Natural killer cell (primary cell): ENCODE measurements around the gene PRDM16. TPM values are rescaled to one million over a fixed set of nuclear protein-coding genes. Genes with fewer than 3 reads are reported as not detected.

ENCODE experiments used
- ATAC-seq, 3 donors: fragments of 150-1000 bp in 2 of 3; fragments of 200-7000 bp in 1 of 3; cut with Tn5 transposase; 1 replicate in 1 of 3; 2 replicates in 2 of 3; pipeline ENCODE4 v1.10.0; 2021; ENCODE audit warnings: mild to moderate bottlenecking in 2 of 3, moderate library complexity in 2 of 3
- DNase-seq, 2 donors: peaks; one replicate each; pipeline versions ENCODE4 v3.0.0 to v3.0.0-alpha.2; 2013 to 2021; ENCODE audit warnings: mixed read lengths in 1 of 2
- H3K27ac ChIP-seq: one replicate; pipeline ENCODE4 v1.5.1; 2013; ENCODE audit warnings: mild to moderate bottlenecking, low read length
- H3K27me3 ChIP-seq: one replicate; pipeline ENCODE4 v1.6.1; 2013; ENCODE audit warnings: low read length; ENCODE audit not compliant: control insufficient read depth, insufficient read depth
- H3K36me3 ChIP-seq: one replicate; pipeline ENCODE4 v1.6.1; 2013; ENCODE audit warnings: low read length; ENCODE audit not compliant: control insufficient read depth, insufficient read depth
- H3K4me1 ChIP-seq: one replicate; pipeline ENCODE4 v1.6.1; 2013; ENCODE audit warnings: low read length; ENCODE audit not compliant: control insufficient read depth, insufficient read depth
- H3K4me3 ChIP-seq: one replicate; pipeline ENCODE4 v1.5.1; 2013; ENCODE audit warnings: low read length
- H3K9me3 ChIP-seq: one replicate; pipeline ENCODE4 v1.6.1; 2013; ENCODE audit warnings: low read length; ENCODE audit not compliant: control insufficient read depth, insufficient read depth
- H3K27ac Mint-ChIP-seq, 2 donors: one replicate each; pipeline ENCODE4 v1.8.0; 2022; ENCODE audit warnings: mild to moderate bottlenecking in 2 of 2, mixed read lengths in 2 of 2, moderate library complexity in 1 of 2
- H3K27me3 Mint-ChIP-seq, 2 donors: one replicate each; pipeline ENCODE4 v1.8.0; 2022; ENCODE audit warnings: low read depth in 2 of 2, mixed read lengths in 2 of 2
- H3K36me3 Mint-ChIP-seq: one replicate; pipeline ENCODE4 v1.8.0; 2022; ENCODE audit warnings: mixed read lengths
- H3K4me1 Mint-ChIP-seq, 2 donors: one replicate each; pipeline ENCODE4 v1.8.0; 2022; ENCODE audit warnings: mixed read lengths in 2 of 2
- H3K4me3 Mint-ChIP-seq: one replicate; pipeline ENCODE4 v1.8.0; 2022; ENCODE audit warnings: mild to moderate bottlenecking, moderate library complexity, mixed read lengths
- H3K9me3 Mint-ChIP-seq, 2 donors: one replicate each; pipeline ENCODE4 v1.8.0; 2022; ENCODE audit warnings: mixed read lengths in 2 of 2
- WGBS: methylation state at CpG from one replicate; pipeline ENCODE4 v1.1.7; 2013; ENCODE audit warnings: missing lambda C conversion rate; ENCODE audit not compliant: insufficient coverage; 5-methylcytosine and 5-hydroxymethylcytosine counted together
- intact Hi-C: fragments of 100-400 bp; cut with micrococcal nuclease; formaldehyde crosslinking; loops from one replicate; pipeline ENCODE4 v1.14.2; 2022
- total RNA-seq, 4 donors: library from RNA; stranded (reverse); fragments of 120-200 nt in 1 of 4; gene quantifications; one replicate each; pipeline versions ENCODE4 v1.2.3 to v1.2.4, GENCODE V29; 2013 to 2022
- TF ChIP-seq, protein P1 (sequence below): fragments of 200-600 bp; IDR thresholded peaks from one replicate; pipeline ENCODE4 v1.8.0; 2022; ENCODE audit warnings: antibody characterized with exemption

The PRDM16 gene
- total RNA-seq, 3 donors from 2014 or later (not counting 1 experiment from before 2014, with no cell fraction given): 0.25 to 0.64 TPM; not detected in 1

DNA sequence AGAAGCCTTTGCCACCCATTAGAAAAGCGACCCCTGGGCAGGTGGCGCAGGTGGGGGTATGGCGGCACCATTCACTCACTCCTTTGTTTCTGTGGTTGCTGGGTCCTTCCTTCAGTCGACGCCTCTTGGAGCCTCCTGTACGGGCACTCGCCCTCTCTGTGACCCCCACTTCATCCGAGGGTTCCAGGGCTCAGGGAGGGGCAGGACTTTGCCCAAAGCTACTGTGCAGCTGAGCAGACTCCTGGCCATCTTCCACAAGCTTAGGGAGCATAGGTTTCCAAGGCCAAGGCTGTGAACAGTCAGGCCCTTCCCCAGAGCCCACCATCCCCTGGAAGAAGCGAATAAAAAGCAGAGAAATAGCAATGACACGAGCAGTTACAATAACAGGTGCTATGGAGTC is 194.8 kb downstream of the PRDM16 start:
- H3K27ac Mint-ChIP-seq: no peak overlapping the region
- Histone ChIP-seq H3K4me1 (no peaks in the 10 kb centered on the region), H3K27me3 (no peaks in the 10 kb centered on the region), H3K36me3 (no peaks in the 10 kb centered on the region), H3K4me3 (no peak overlapping the region), H3K27ac (no peak overlapping the region), H3K9me3 (no peaks in the 10 kb centered on the region)
- 88% methylated on average over 10 of the region's 10 CpGs for WGBS
- no peak for ATAC-seq
- peaks cover 0 to 6% of the 10 kb centered on the region in 2 donors for H3K4me1 Mint-ChIP-seq
- intact Hi-C loops: no loop called here
- no peaks in the 10 kb centered on the region for H3K27me3 Mint-ChIP-seq
- no peak for DNase-seq
- no peaks in the 10 kb centered on the region for H3K36me3 Mint-ChIP-seq
- peaks cover 4% of the 10 kb centered on the region in 2 donors for H3K9me3 Mint-ChIP-seq
- H3K4me3 Mint-ChIP-seq: no peak overlapping the region
- TF ChIP-seq, protein P1, sequence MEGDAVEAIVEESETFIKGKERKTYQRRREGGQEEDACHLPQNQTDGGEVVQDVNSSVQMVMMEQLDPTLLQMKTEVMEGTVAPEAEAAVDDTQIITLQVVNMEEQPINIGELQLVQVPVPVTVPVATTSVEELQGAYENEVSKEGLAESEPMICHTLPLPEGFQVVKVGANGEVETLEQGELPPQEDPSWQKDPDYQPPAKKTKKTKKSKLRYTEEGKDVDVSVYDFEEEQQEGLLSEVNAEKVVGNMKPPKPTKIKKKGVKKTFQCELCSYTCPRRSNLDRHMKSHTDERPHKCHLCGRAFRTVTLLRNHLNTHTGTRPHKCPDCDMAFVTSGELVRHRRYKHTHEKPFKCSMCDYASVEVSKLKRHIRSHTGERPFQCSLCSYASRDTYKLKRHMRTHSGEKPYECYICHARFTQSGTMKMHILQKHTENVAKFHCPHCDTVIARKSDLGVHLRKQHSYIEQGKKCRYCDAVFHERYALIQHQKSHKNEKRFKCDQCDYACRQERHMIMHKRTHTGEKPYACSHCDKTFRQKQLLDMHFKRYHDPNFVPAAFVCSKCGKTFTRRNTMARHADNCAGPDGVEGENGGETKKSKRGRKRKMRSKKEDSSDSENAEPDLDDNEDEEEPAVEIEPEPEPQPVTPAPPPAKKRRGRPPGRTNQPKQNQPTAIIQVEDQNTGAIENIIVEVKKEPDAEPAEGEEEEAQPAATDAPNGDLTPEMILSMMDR: no peak

DNA sequence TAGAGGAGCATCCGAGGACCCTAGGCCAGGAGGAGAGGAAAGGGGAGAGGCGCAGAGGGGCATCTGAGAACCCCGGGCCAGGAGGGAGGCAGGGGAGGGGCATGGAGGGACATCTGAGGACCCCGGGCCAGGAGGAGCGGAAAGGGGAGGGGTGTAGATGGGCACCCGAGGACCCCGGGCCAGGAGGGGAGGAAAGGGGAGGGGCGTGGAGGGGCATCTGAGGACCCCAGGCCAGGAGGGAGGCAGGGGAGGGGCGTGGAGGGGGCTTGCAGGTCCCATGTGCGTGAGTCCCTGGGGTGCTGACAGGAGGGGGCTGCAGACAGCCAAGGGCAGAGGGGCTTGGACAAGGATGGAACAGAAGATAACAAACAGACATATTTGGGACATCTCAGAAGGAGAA is 195.5 kb downstream of the PRDM16 start:
- no peak for ATAC-seq
- H3K4me3 Mint-ChIP-seq: no peak overlapping the region
- H3K4me1 Mint-ChIP-seq: peaks cover 0 to 6% of the 10 kb centered on the region in 2 donors
- H3K27me3 Mint-ChIP-seq: no peaks in the 10 kb centered on the region
- Histone ChIP-seq H3K4me1 (no peaks in the 10 kb centered on the region), H3K9me3 (no peaks in the 10 kb centered on the region), H3K27me3 (no peaks in the 10 kb centered on the region), H3K27ac (no peak overlapping the region), H3K36me3 (no peaks in the 10 kb centered on the region), H3K4me3 (no peak overlapping the region)
- TF ChIP-seq, protein P1: no peak
- DNase-seq: no peak
- H3K9me3 Mint-ChIP-seq: peaks cover 4% of the 10 kb centered on the region in 2 donors
- no peak overlapping the region for H3K27ac Mint-ChIP-seq
- no peaks in the 10 kb centered on the region for H3K36me3 Mint-ChIP-seq
- intact Hi-C loops: no loop called here
- 84% methylated on average over 10 of the region's 10 CpGs for WGBS

DNA sequence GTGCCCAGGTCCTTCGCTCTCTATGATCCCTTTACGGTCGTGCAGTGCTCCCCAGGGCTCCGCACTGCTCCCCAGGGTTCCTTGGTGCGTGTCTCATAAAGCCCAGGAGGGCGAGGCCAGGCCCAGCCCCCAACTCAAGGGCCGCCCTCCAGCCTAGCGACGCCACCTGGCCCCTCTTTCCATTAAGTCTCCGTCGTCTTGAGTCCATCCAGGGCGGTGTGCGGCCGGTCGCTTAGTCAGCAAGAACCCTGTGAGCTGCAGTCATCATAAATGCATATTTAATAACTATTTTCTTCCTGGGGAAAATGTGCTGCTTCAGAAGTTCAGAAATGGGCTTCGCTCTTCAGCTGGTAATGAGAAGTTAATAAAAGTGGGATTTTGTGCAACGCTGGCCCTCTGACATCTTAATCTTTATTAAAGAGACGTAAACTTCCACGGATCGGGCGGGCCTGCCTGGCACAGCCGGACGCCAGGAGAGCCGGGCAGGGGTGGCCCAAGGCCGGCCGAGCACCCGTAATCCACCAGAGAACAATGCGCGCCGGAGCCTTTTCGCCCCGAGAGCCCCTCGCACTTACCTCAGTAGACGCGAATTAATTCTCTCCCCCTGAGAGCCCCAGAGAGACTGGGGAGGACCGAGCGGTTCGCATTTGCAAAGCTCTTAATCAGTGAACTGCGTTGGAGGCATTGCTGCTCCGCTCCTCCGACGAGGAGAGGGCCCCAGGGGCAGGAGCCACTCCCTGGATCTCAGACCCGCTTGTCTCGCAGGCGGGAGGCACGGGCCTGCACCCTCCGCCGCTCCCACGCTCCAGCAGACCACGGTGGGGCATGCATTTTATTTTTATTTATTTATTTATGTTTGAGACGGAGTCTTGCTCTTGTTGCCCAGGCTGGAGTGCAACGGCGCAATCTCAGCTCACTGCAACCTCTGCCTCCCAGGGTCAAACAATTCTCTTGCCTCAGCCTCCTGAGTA is 197.1 kb downstream of the PRDM16 start:
- Mint-ChIP-seq H3K27ac (no peak overlapping the region), H3K36me3 (no peaks in the 10 kb centered on the region), H3K9me3 (no peaks in the 10 kb centered on the region), H3K27me3 (peaks cover 0 to 3% of the 10 kb centered on the region in 2 donors), H3K4me1 (no peaks in the 10 kb centered on the region), H3K4me3 (no peak overlapping the region)
- Histone ChIP-seq H3K27me3 (no peaks in the 10 kb centered on the region), H3K27ac (no peak overlapping the region), H3K36me3 (no peaks in the 10 kb centered on the region), H3K4me1 (no peaks in the 10 kb centered on the region), H3K4me3 (no peak overlapping the region), H3K9me3 (no peaks in the 10 kb centered on the region)
- intact Hi-C loops: no loop called here
- WGBS: 92% methylated on average over 53 of the region's 53 CpGs
- ATAC-seq: no peak
- no peak for DNase-seq
- TF ChIP-seq, protein P1: no peak
